Panc1 (cell line): ENCODE measurements around the gene ITGAL. TPM values are rescaled to one million over a fixed set of nuclear protein-coding genes. Genes with fewer than 3 reads are reported as not detected.

ENCODE experiments used
- ATAC-seq: fragments of 200-7000 bp; cut with Tn5 transposase; 2 replicates; pipeline ENCODE4 v1.9.1; 2020; ENCODE audit warnings: mild to moderate bottlenecking, moderate library complexity
- BruUV-seq: library from RNA; stranded (reverse); fragments of 400-500 nt; replicated peaks from 2 replicates; lab custom pipeline; 2021; lab: Mats Ljungman, UMichigan
- CTCF ChIA-PET: fragments of 300-600 bp; sonication (Branson Sonifier 250); formaldehyde crosslinking; loops from one replicate; lab custom pipeline; 2022; ENCODE audit warnings: antibody characterized with exemption; lab: Charles Lee
- POLR2A ChIA-PET: fragments of 300-600 bp; sonication (Branson Sonifier 250); formaldehyde crosslinking; loops from one replicate; lab custom pipeline; 2022; ENCODE audit warnings: antibody characterized with exemption; lab: Charles Lee
- DNase-seq: peaks from one replicate; pipeline ENCODE4 v3.0.0-alpha.2; 2010; ENCODE audit warnings: low read depth, low spot score
- H3K27ac ChIP-seq: 2 replicates; pipeline ENCODE4 v1.5.1; 2011; ENCODE audit warnings: mild to moderate bottlenecking, low read length, inconsistent platforms
- H3K27me3 ChIP-seq: fragments of 200-500 bp; sonication (Bioruptor generic); 2 replicates; pipeline ENCODE4 v1.6.0; 2014; ENCODE audit warnings: low read length, inconsistent platforms; ENCODE audit not compliant: control insufficient read depth, insufficient read depth
- H3K36me3 ChIP-seq: fragments of 200-500 bp; sonication (Bioruptor generic); 2 replicates; pipeline ENCODE4 v1.5.1; 2014; ENCODE audit warnings: inconsistent platforms, mild to moderate bottlenecking, low read length, moderate library complexity; ENCODE audit not compliant: control insufficient read depth, insufficient read depth
- H3K4me1 ChIP-seq: 2 replicates; pipeline ENCODE4 v1.5.1; 2011; ENCODE audit warnings: inconsistent platforms, mild to moderate bottlenecking, low read length, moderate library complexity; ENCODE audit not compliant: control insufficient read depth, insufficient read depth
- H3K4me3 ChIP-seq, 2 experiments: 2 replicates each; pipeline ENCODE4 v1.5.1; 2011 to 2012; ENCODE audit warnings: low read depth in 2 of 2, low read length in 2 of 2, mild to moderate bottlenecking in 2 of 2, inconsistent platforms in 1 of 2, moderate library complexity in 1 of 2
- H3K9me3 ChIP-seq: fragments of 200-500 bp; sonication (Bioruptor generic); 2 replicates; pipeline ENCODE4 v1.5.1; 2014; ENCODE audit warnings: low read depth, mild to moderate bottlenecking, inconsistent platforms, low read length, moderate library complexity; ENCODE audit not compliant: control insufficient read depth, insufficient read depth
- POLR2AphosphoS5 ChIP-seq: IDR thresholded peaks from 2 replicates; pipeline ENCODE4 v1.6.1; 2012; ENCODE audit warnings: mild to moderate bottlenecking, low read depth, low read length, moderate library complexity
- SIN3A ChIP-seq: IDR thresholded peaks from 2 replicates; pipeline ENCODE4 v1.6.1; 2012; ENCODE audit warnings: low read depth, mild to moderate bottlenecking, low read length, moderate library complexity, borderline replicate concordance; ENCODE audit not compliant: insufficient read depth
- TCF7L2 ChIP-seq: IDR thresholded peaks from 2 replicates; pipeline ENCODE4 v1.6.1; 2011; ENCODE audit warnings: mild to moderate bottlenecking, low read depth, low read length, inconsistent platforms
- in situ Hi-C: cut with HindIII; loops from 2 replicates; pipeline ENCODE4 v1.10.0; 2016; ENCODE audit warnings: low sequenced_read_pairs, low pct_unique_long_range_greater_than_20kb
- intact Hi-C: fragments of 100-400 bp; cut with micrococcal nuclease; formaldehyde crosslinking; loops from one replicate; pipeline ENCODE4 v1.10.0; 2022; ENCODE audit not compliant: unreplicated experiment
- total RNA-seq: library from RNA; stranded (reverse); gene quantifications from one replicate; pipeline ENCODE4 v1.2.1, GENCODE V29; 2021; ENCODE audit not compliant: unreplicated experiment
- TF ChIP-seq, protein P1 (sequence below): fragments of 450-650 bp; IDR thresholded peaks from 2 replicates; pipeline ENCODE4 v1.5.1; 2017; ENCODE audit warnings: mild to moderate bottlenecking
- TF ChIP-seq, protein P2 (sequence below), 2 experiments: IDR thresholded peaks; 2 replicates each; pipeline ENCODE4 v1.6.1; 2011 to 2012; ENCODE audit warnings: low read depth in 2 of 2, control low read depth in 1 of 2, low read length in 1 of 2, mild to moderate bottlenecking in 1 of 2, moderate library complexity in 1 of 2; ENCODE audit not compliant: insufficient read depth in 1 of 2

The ITGAL gene
- total RNA-seq, 1 experiment from 2014 or later: 0.54 TPM

DNA sequence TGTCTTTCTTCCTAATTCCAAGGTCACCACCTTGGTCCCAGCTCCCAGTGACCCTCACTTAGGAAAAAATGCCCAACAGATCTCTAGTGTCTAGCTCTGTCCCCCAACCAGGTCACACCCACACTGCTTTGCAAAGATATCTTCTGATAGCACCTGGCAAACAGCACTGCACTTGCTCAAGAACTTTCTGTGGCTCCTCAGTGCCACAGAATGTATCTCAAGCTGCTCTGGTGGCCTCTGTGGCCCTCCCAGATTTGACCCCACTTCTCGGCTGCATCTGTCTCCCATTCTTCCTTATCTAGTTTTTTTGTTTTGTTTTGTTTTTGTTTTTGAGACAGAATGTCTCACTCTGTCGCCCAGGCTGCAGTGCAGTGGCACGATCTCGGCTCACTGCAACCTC lies 94.0 kb downstream of the ITGAL start:
- ChIA-PET CTCF (no interaction called here), POLR2A (no interaction called here)
- BruUV-seq: no TSS peak
- Histone ChIP-seq H3K4me3 (no peak overlapping the region), H3K27ac (no peak overlapping the region), H3K9me3 (no peaks in the 10 kb centered on the region), H3K36me3 (no peaks in the 10 kb centered on the region), H3K4me1 (peaks cover 9% of the 10 kb centered on the region), H3K27me3 (no peaks in the 10 kb centered on the region)
- ATAC-seq (no peak), DNase-seq (no peak)
- TF ChIP-seq SIN3A: no peak
- TF ChIP-seq, protein P1, sequence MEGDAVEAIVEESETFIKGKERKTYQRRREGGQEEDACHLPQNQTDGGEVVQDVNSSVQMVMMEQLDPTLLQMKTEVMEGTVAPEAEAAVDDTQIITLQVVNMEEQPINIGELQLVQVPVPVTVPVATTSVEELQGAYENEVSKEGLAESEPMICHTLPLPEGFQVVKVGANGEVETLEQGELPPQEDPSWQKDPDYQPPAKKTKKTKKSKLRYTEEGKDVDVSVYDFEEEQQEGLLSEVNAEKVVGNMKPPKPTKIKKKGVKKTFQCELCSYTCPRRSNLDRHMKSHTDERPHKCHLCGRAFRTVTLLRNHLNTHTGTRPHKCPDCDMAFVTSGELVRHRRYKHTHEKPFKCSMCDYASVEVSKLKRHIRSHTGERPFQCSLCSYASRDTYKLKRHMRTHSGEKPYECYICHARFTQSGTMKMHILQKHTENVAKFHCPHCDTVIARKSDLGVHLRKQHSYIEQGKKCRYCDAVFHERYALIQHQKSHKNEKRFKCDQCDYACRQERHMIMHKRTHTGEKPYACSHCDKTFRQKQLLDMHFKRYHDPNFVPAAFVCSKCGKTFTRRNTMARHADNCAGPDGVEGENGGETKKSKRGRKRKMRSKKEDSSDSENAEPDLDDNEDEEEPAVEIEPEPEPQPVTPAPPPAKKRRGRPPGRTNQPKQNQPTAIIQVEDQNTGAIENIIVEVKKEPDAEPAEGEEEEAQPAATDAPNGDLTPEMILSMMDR: no peak
- no peak for TF ChIP-seq TCF7L2
- TF ChIP-seq, protein P2, sequence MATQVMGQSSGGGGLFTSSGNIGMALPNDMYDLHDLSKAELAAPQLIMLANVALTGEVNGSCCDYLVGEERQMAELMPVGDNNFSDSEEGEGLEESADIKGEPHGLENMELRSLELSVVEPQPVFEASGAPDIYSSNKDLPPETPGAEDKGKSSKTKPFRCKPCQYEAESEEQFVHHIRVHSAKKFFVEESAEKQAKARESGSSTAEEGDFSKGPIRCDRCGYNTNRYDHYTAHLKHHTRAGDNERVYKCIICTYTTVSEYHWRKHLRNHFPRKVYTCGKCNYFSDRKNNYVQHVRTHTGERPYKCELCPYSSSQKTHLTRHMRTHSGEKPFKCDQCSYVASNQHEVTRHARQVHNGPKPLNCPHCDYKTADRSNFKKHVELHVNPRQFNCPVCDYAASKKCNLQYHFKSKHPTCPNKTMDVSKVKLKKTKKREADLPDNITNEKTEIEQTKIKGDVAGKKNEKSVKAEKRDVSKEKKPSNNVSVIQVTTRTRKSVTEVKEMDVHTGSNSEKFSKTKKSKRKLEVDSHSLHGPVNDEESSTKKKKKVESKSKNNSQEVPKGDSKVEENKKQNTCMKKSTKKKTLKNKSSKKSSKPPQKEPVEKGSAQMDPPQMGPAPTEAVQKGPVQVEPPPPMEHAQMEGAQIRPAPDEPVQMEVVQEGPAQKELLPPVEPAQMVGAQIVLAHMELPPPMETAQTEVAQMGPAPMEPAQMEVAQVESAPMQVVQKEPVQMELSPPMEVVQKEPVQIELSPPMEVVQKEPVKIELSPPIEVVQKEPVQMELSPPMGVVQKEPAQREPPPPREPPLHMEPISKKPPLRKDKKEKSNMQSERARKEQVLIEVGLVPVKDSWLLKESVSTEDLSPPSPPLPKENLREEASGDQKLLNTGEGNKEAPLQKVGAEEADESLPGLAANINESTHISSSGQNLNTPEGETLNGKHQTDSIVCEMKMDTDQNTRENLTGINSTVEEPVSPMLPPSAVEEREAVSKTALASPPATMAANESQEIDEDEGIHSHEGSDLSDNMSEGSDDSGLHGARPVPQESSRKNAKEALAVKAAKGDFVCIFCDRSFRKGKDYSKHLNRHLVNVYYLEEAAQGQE (IDR thresholded peaks at IDR 0.05; ENCODE audit: insufficient read depth in 1 of 2, low read depth in 2 of 2, low read length in 1 of 2): no peak
- TF ChIP-seq POLR2AphosphoS5: no peak
- in situ Hi-C loops: no loop called here
- intact Hi-C loops: no loop called here

DNA sequence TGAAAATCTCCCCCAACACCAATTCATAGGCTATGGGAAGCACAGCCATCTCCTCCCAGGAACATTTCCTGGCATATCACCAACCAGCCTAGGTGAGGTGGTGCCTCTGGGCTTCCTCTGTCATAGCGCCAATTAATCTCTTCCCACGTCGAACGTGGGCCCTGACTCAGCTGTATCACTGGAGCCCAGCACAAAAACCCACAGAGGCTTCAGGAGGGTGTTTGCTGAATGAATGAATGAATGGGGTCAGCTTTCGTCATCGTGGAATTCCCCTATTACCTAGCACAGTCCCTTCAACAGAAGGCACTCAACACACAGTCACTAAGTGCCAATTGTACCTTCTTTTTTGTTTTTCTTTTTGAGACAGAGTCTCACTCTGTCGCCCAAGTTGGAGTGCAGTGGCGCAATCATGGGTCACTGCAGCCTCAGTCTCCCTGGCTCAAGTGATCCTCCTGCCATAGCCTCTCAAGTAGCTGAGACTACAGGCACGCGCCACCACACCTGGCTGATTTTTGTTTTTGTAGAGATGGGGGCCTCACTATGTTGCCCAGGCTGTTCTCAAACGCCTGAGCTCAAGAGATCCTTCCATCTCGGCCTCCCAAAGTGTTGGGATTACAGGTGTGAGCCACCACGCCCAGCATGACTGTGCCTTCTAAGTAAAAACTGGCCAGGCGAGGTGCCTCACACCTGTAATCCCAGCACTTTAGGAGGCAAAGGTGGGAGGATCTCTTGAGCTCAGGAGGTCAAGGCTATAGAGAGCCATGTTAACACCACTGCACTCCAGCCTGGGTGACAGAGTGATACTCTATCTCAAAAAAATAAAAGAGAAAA lies 94.8 kb downstream of the ITGAL start:
- no peak for DNase-seq
- no peak overlapping the region for H3K27ac ChIP-seq
- H3K36me3 ChIP-seq: no peaks in the 10 kb centered on the region
- no peaks in the 10 kb centered on the region for H3K9me3 ChIP-seq
- peaks cover 9% of the 10 kb centered on the region for H3K4me1 ChIP-seq
- CTCF ChIA-PET: no interaction called here
- TF ChIP-seq, protein P2 (IDR thresholded peaks at IDR 0.05; ENCODE audit: insufficient read depth in 1 of 2, low read depth in 2 of 2, low read length in 1 of 2): no peak
- TF ChIP-seq, protein P1: no peak
- TF ChIP-seq POLR2AphosphoS5 (no peak), TCF7L2 (no peak), SIN3A (no peak)
- intact Hi-C loops (no loop called here), in situ Hi-C loops (no loop called here)
- no peak overlapping the region for H3K4me3 ChIP-seq
- H3K27me3 ChIP-seq: no peaks in the 10 kb centered on the region
- ATAC-seq: no peak
- no TSS peak for BruUV-seq
- POLR2A ChIA-PET: no interaction called here
